ENCODE results near the gene RNH1.

RNH1 gene

GRCh38 chr11:534396-535209 is 27.6 kb upstream of the RNH1 start:
- Histone ChIP-seq H3K27ac (ENCODE audit: low read length) (peak overlapping the region; percentile 70), H3K4me2 (ENCODE audit: insufficient read depth, low read length) (peak overlapping the region; percentile 98), H3K4me3 (ENCODE audit: low read depth in 1 of 2, low read length in 2 of 2) (peak overlapping the region; percentile 96 to 98), H3K4me1 (ENCODE audit: insufficient read depth, low read length) (peaks cover 41% of the 10 kb centered on the region), H3K9ac (ENCODE audit: low read depth, low read length) (peak overlapping the region; percentile 88), H3K79me2 (ENCODE audit: insufficient read depth, low read length) (peaks cover 18% of the 10 kb centered on the region), H3K9me3 (ENCODE audit: insufficient read depth, low read length, severe bottlenecking) (no peaks in the 10 kb centered on the region), H3K27me3 (ENCODE audit: insufficient read depth, low read length, poor library complexity) (no peaks in the 10 kb centered on the region), H4K20me1 (ENCODE audit: insufficient read depth, low read length) (peaks cover 36% of the 10 kb centered on the region), H3K36me3 (ENCODE audit: insufficient read depth, low read length) (peaks cover 35% of the 10 kb centered on the region), H2AFZ (ENCODE audit: low read depth, low read length) (peak overlapping the region; percentile 60)
- DNase-seq (peak; percentile 48), ATAC-seq (ENCODE audit: insufficient read depth, low read depth) (peak; percentile 18; the same call in 1 of the 3 replicates)
- TF ChIP-seq CTCF (IDR thresholded peaks at IDR 0.05; ENCODE audit: borderline replicate concordance, extremely low read depth, low read length, poor library complexity, severe bottlenecking): no peak
- no peak for TF ChIP-seq EZH2 (IDR thresholded peaks at IDR 0.05; ENCODE audit: borderline replicate concordance, low read depth, low read length, severe bottlenecking)

GRCh38 chr11:533586-534395 is 26.7 kb upstream of the RNH1 start:
- H3K79me2 ChIP-seq (ENCODE audit: insufficient read depth, low read length): peaks cover 18% of the 10 kb centered on the region
- H3K27me3 ChIP-seq (ENCODE audit: insufficient read depth, low read length, poor library complexity): no peaks in the 10 kb centered on the region
- H3K4me2 ChIP-seq (ENCODE audit: insufficient read depth, low read length): peak overlapping the region; percentile 98
- H3K4me1 ChIP-seq (ENCODE audit: insufficient read depth, low read length): peaks cover 41% of the 10 kb centered on the region
- ATAC-seq (ENCODE audit: insufficient read depth, low read depth) (no peak), DNase-seq (no peak)
- peaks cover 36% of the 10 kb centered on the region for H4K20me1 ChIP-seq (ENCODE audit: insufficient read depth, low read length)
- no peak overlapping the region for H2AFZ ChIP-seq (ENCODE audit: low read depth, low read length)
- no peak for TF ChIP-seq CTCF (IDR thresholded peaks at IDR 0.05; ENCODE audit: borderline replicate concordance, extremely low read depth, low read length, poor library complexity, severe bottlenecking)
- no peak for TF ChIP-seq EZH2 (IDR thresholded peaks at IDR 0.05; ENCODE audit: borderline replicate concordance, low read depth, low read length, severe bottlenecking)
- peak overlapping the region; percentile 88 for H3K9ac ChIP-seq (ENCODE audit: low read depth, low read length)
- H3K27ac ChIP-seq (ENCODE audit: low read length): no peak overlapping the region
- H3K9me3 ChIP-seq (ENCODE audit: insufficient read depth, low read length, severe bottlenecking): no peaks in the 10 kb centered on the region
- H3K4me3 ChIP-seq (ENCODE audit: low read depth in 1 of 2, low read length in 2 of 2): peak overlapping the region; percentile 96 to 98; a peak in 3 of 4 replicates
- H3K36me3 ChIP-seq (ENCODE audit: insufficient read depth, low read length): peaks cover 35% of the 10 kb centered on the region

GRCh38 chr11:532986-533585 is 26.0 kb upstream of the RNH1 start:
- H3K9ac ChIP-seq (ENCODE audit: low read depth, low read length): no peak overlapping the region; the same call in 1 of the 2 replicates
- H3K4me2 ChIP-seq (ENCODE audit: insufficient read depth, low read length): peak overlapping the region; percentile 98
- no peak for DNase-seq
- H2AFZ ChIP-seq (ENCODE audit: low read depth, low read length): no peak overlapping the region
- no peak for ATAC-seq (ENCODE audit: insufficient read depth, low read depth)
- H3K79me2 ChIP-seq (ENCODE audit: insufficient read depth, low read length): peaks cover 18% of the 10 kb centered on the region
- no peak overlapping the region; a peak in 1 of 4 replicates for H3K4me3 ChIP-seq (ENCODE audit: low read depth in 1 of 2, low read length in 2 of 2)
- TF ChIP-seq CTCF (IDR thresholded peaks at IDR 0.05; ENCODE audit: borderline replicate concordance, extremely low read depth, low read length, poor library complexity, severe bottlenecking) (no peak), EZH2 (IDR thresholded peaks at IDR 0.05; ENCODE audit: borderline replicate concordance, low read depth, low read length, severe bottlenecking) (no peak)
- peaks cover 36% of the 10 kb centered on the region for H4K20me1 ChIP-seq (ENCODE audit: insufficient read depth, low read length)
- H3K27me3 ChIP-seq (ENCODE audit: insufficient read depth, low read length, poor library complexity): no peaks in the 10 kb centered on the region
- no peaks in the 10 kb centered on the region for H3K9me3 ChIP-seq (ENCODE audit: insufficient read depth, low read length, severe bottlenecking)
- H3K4me1 ChIP-seq (ENCODE audit: insufficient read depth, low read length): peaks cover 41% of the 10 kb centered on the region
- H3K36me3 ChIP-seq (ENCODE audit: insufficient read depth, low read length): peaks cover 35% of the 10 kb centered on the region
- no peak overlapping the region for H3K27ac ChIP-seq (ENCODE audit: low read length)

Measured in DND-41 (cell line).